GM18870 (cell line): ENCODE measurements around the gene ASAP2.

Experiments
- ATAC-seq: cut with Tn5 transposase; IDR thresholded peaks from one replicate; pipeline ENCODE4 v1.9.1; 2021; ENCODE audit warnings: moderate library complexity; ENCODE audit not compliant: unreplicated experiment

ASAP2 gene

DNA sequence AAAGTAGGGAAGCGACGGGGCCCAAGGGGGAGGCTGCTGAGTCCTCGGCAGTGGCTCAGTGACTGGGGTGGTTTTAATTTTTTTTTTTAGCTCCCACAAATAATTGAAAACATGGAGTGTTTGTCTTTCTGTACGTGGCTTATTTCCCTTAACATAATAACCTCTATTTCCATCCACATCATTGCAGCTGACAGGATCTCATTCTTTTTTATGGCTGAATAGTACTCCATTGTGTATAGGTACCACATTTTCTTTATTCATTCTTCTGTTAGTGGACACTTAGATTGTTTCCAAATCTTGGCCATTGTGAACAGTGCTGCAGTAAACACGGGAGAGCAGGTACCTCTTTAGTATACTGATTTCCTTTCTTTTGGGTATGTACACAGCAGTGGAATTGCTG lies 65.1 kb downstream of the ASAP2 start:
- no peak for ATAC-seq

DNA sequence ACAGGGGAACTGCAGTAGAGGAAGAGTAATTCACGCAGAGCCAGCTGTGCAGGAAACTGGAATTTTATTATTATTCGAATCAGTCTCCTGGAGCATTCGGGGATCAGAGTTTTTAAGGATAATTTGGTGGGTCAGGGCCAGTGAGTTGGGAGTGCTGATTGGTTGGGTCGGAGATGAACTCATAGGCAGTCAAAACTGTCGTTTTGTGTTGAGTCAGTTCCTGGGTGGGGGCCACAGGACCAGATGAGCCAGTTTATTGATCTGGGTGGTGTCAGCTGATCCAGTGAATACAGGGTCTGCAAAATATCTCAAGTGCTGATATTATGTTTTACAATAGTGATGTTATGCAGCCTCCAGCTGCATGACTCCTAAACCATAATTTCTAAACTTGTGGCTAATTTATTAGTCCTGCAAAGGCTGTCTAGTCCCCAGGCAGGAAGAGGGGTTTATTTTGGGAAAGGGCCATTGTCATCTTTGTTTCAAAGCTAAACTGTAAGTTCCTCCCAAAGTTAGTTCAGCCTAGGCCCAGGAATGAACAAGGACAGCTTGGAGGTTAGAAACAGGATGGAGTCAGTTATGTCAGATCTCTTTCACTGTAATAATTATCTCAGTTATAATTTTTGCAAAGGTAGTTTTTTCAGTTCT lies 67.0 kb downstream of the ASAP2 start:
- no peak for ATAC-seq

DNA sequence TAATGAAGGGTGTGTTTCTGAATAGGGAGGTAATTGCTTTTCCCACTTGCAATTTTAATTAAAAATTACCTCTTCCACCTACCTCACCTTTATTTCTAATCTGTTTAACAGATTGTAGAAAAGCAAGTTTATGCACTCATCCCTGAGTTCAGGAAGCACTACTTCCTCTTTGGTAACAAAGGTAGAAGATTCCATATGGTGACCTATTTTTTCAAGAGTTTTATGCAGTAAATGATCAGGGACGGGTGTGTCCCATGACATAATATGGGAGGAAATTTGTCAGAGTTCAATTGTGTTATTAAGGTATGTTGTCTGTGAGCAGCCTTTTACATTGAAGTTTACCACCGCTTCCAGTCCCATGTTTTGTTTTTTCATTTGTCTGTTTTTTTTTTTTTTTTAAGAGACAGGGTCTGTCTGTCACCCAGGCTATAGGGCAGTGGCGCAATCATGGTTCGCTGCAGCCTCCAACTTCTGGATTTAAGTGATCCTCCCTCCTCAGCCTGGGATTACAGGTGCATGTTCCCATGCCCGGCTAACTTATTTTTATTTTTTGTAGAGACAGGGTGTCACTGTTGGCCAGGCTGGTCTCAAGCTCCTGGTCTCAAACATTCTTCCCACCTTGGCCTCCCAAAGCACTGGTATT lies 68.2 kb downstream of the ASAP2 start:
- no peak for ATAC-seq

DNA sequence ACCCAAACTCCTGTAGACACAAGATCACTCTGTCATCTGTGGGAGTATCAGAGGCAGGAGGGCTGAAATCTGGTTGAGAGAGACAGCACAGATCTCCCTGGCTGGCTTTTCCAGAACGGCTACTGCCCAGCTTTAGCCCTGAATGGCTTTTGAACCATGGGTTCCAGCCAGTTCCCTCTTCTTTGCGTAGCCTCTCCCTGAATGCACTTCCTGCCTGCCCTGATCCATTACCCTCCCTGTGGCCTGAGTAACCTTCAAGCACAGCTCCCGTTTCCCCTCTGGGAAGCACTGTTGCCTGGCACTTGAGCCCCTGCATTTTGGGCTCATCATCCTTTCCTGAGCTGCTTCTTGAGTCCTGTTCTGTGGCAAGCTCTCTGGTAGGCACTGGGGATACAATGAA lies 68.8 kb downstream of the ASAP2 start:
- ATAC-seq, result no peak

DNA sequence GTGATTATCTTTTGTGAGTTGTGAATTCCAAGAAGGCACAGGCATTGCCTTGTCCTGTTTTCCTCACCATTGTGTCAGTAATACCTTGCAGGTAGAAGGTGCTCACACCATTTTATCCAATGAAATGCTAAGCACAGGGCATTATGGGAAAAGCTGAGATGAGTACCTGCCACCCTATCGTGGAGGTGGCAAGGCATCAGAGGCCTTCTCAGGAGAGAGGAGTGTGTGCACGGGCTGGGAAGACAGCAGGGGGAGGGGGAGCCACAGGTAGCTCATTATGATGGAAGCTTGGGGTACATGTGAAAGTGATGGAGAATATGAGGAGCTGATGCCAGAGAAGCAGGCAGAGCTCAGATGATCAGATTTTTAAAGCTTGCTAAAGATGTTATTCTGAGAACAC lies 69.5 kb downstream of the ASAP2 start:
- no peak for ATAC-seq

DNA sequence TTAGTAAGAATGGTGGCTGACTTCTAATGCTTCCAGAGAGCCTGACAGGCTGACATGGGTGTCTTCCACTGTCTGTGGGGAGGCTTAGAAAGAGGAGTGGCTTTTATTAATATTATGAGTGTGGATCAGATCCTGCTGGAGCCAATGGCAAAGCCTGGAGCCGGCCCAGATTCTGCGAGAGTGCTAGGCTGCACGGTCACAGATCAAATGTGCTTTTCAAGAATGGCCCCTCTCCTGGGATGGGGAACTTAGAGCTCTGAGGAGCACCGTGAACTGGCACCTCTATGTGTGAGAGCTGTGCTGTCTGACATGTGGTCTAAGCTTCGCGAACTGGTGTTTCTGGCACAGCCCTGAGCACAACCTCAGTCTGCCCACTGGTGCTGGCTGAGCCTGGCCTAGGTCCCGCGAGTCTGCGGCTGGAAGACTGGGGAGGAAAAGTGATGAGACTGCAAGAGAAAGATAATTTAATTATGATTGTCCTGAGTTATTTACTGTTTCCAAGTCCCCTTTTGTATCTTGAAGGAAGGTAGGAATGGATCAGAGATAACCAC lies 70.4 kb downstream of the ASAP2 start:
- no peak for ATAC-seq

DNA sequence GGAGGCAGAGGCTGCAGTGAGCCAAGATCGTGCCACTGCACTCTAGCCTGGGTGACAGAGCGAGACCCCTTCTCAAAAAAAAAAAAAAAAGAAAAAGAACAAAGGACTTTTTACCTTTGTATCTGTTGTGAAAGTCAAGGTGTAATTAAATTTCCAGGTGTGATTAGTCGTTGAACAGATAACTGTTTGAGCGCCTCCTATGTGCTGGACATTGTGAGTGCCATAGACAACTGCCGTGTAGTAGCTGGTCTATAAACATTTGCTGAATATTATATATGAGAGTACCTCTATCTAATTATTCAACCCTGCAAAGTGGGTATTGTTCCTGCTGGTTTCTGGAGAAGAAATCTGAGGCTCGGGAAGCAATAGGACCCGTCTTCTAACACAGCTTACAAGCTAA lies 71.8 kb downstream of the ASAP2 start:
- ATAC-seq, result no peak

DNA sequence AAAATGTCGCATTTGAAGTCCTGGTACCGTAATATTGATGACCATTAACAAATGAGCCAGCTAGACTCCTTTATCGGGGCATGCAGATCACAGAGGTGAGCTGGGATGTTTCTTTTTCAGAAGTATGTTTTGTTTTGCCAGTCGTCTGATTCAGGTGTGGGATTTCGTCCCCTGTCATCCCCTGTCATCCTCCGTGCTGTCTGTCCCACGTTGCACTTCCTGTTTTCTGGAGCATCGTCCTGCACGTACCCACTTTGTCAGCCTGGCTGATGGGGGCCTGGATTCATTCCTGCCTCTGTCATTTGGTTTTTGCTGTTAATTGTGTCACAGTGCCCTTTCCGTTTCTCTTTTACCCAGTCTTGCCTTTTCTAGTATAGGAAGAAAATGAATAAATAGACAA lies 72.8 kb downstream of the ASAP2 start:
- ATAC-seq, result no peak

DNA sequence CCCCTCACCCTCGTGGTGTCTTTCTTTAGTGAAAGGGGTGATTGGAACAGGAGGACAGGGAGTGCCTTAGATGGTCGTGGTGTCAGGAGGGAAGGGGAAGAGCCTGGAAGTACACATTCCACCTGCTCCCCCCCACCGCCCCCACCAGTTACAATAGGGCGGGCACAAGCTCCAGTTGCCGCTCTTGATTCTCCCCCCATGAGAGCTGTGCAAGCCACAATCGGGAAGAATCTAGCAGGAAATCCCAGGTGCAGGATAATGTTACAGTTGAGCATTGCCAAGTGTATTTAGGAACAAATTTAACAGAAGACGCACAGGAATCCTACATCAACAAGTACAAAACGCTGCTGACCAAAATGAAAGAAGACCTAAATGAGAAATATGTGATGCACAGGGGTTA lies 73.6 kb downstream of the ASAP2 start:
- no peak for ATAC-seq

DNA sequence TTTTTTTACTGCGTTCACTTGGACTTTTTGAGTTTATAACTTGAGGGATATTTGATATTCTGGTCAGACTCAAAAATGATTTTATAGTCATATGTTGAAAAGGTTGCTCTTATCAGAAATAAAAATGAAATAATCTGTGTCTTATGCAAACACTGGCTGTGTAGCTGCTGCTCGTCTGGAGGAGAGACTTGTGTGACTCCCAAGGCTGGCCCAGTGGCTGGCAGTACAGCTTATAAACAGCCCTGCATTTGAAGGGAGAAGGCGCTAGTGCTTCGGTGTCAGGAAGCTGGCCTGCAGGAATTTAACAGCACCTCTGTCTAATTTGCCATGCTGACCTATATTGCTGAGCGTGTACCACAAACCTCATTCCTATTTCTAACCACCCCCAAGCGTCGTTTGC lies 74.5 kb downstream of the ASAP2 start:
- ATAC-seq, result no peak

DNA sequence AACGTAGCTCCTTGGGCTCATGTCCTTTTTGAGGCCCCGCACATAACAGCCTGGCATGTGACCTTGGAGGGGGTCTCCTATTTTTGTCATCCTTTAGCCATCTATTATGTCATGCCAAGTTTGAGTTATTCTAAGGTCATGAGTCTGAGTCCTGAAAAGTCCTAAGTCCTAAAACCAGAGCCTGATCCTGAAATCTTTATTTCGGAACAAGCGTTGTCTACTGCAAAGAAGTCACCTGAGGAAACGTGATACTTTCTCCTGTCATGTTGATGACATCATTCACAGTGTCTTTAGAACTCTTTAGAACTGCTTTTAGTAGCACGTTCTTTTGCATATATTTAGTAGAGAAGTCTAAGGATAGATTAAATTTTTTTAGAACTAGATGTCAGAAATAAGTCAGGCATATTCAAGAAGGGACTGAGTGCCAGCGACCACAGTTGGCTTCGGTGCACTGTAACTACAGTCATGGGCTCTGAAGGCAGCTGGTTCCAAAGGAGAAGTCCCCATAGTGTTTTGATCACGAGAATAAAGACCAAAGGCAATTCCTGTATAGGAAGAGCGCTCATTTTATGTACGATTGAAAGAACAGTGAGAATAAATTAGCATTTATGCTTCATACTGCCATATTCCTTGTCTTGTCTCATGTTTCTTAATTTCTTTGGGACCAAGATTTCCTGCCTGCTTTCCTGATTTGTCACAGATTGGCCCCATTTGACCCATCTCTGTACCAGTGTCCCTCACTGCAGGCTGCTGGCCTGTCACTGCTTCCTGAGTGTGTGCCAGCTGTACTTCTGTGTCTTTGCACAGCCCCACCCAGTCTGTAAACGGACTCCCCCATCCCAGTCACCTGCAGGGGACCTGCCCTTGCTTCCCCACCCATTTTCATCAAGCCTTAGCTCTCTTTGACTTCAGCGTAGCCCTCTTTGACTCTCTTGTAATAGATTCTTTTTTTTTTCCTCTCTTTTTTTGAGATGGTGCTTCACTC lies 75.8 kb downstream of the ASAP2 start:
- no peak for ATAC-seq

DNA sequence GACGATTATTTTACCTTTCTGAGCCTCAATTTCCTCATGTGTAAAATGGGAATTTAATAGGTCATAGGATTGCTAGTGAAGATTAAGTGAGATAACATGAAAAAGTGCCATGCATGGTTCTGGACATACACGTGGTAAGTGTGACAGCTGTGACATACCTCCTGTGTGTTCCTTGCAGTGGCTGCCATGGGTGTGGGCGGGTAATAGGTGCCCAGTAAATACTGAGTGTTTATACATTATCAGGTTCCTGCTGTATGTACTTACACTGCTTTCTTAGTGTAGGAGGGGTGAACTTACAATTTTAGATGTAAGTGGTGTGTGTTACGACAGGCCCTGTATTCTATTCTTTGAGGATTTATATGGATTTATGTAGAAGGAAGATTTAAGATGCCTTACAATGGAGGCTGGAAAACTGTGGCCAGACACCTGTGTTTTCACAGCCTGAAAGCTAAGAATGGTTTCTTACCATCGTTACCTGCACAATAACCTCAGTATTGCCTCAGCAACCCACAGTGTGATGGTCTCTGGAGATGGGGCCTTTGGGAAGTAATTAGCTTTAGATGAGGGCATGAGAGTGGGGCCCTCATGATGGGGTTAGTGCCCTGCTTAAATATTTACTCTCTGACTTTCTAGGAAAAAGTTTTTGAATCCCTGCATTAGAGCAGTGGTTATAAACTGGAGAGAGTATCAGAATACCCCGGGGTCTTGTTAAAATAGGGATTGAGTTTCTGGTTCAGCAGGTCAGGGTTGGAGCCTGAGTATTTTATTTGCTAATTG lies 78.1 kb downstream of the ASAP2 start:
- no peak for ATAC-seq

DNA sequence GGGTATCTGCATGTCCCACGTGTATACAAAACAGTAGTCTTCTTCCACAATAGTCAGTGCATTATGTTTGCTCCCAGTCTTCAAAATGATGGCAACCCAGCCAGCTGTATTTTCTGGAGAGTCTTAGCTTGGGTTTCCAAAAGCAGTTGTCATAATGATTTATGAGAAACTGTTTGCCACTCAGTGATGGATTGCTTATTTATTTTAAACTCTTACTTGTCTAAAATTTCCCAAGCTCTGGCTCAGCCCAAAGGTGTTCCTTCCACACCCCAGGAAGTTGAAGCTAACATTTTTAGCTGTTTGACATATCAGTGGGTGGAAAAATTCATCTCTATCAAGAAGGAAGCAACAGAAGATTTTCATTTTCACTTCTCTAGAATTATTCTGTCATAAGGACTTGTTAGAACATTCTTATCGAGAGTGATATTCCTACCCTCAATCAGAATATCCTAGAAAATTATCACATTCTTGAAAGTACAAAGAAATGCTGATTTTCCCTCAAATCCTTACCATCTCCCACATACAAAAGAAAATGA lies 78.8 kb downstream of the ASAP2 start:
- no peak for ATAC-seq

DNA sequence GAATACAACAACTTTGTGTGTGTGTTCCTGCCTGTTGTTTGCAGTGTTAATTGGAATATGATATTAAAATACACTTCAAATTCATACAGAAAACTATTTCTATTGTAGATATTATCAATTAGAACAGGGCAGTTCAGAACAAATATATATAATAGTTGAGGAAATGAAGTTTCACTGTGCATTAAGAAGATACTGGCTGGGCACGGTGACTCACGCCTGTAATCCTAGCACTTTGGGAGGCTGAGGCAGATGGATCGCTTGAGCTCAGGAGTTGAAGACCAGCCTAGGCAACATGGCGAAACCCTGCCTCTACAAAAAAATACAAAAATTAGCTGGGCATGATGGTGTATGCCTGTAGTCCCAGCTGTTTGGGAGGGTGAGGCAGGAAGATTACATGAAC lies 79.3 kb downstream of the ASAP2 start:
- no peak for ATAC-seq

DNA sequence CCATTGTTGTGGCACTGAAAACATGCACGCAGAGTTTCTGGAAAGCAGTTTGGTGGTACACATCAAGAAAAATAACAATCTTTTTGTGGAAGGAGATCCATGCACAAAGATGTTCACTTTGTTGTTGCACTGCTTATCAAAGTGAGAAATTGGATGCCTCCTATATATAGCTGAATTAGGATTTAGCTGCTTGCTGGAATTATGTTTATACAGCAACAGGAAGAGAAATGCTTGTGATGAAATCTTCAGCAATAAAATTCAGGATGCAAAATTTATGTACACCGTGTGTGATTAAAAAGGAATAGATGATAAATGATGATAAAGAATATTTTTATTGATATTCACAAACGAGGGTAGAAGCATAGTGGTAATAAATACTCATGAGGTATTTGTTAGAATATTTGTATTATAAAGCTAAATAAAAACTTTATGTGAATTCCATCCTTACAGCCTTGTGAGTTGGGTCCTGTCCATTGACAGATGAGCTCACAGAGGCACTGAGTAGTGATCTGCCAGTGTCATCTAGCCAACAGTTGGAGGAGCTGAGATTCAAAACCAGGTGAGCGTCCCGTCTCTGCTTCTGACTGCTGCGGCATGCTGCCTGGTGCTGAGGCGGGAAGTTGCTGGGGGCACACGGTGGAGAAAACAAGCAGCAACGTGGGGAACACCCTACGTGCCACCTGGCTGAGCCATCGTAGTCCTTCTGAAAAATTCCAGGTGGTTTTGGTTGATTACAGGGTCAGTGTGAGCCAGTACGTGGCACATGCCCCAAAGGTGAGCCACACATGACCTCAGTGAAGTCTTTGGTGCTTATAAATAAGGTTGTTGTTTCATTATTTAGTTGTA lies 80.2 kb downstream of the ASAP2 start:
- ATAC-seq, result no peak

DNA sequence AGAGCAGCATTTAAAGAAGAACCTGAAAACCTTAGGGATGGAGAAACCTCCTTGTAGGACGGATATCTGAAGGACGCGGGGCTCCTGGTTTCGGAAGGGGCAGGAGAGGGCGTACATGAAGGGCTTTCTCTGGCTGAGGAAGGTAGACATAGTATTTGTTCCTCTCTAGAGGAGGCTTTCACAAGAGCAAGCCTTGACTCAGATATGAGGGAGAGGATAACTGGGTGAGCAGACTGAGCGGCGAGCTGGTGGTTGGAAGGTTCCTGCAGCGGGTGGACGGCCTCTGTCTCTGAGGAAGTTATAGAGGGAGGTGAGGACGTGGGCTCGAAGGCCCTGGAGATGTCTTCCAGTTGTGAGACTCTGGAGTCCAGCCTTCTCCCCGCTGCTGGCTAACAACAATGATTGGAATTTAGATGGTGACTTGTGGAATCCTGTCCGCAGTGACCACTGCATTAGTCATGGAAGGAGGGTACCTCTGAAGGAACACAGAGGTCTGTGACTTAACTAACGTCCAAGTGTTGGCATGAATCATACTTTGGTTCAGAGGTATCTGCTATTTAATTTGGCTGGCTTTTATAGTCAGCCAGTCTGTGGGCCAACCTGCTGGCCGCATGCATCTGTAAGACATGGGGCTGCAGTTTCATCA lies 80.9 kb downstream of the ASAP2 start:
- no peak for ATAC-seq

DNA sequence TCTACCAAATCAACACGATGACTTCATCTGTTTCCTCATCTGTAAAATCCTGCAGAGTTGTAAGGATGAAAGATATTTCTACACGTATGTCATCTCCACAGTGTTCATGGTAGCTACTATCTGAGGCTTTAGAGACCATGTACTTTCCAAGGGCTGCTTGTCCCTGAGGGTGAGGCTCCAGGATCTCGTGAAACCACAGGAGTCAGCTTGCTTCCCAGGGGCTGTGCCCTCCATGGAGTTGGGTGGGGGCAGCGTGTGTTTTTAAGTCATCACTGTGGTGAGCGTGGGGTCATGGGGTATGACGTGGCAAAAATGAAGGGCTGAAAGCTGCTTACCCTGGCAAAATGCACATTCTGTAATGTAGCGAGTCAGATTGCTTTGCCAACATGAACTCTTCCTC lies 81.6 kb downstream of the ASAP2 start:
- ATAC-seq, result no peak

DNA sequence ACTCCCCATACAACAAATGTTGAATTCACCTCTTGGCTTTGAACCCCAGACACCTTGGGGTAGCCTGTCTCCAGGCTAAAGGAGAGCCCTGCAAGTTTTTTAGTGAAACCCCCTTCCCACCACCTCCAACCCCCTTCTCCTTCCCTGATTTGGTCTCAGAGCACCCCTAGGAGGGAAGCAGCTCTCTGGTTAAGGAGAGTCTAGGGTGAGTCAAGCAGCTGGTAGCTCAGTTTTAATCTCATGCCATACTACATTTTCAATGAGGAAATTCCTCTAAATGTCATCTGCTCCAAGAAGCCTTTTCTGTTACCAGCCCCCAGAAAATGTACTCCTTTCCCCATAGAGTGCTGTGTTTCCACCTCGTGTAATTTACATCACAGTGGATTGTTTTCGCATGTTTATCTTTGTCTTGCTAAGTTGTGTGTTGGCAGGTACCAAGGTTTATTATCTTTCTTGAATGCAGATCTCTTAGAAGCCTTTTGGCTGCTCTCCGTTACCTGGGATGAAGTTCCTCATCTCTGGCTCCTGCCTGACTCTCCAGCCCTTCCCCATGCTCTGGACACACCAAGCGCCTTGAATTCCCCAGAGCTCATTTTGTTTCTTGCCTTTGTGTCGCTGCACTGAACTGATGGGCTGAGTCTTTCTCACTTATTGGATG lies 82.2 kb downstream of the ASAP2 start:
- ATAC-seq, result no peak

DNA sequence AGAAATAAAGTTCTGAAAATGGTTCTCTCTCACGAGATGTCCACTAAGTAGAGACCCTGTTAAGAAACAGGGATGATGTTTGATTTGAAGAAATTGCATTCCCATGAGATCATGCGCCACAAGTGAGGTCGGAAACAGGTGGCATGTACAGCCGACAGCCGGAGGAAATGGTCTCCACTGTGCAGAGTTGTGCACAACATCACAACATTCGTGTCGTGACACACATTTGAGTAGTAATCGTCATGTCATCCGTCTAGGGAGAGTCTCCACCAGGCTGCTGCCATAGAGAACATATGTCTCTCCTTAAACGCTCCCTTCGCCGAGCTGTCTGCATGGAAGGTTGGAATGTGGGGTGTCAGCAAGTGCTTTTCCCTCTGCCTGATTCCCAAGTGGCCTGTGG lies 84.7 kb downstream of the ASAP2 start:
- ATAC-seq, result no peak
